Measurements from ENCODE around the gene CFAP119. TPM values are rescaled to one million over a fixed set of nuclear protein-coding genes. Genes with fewer than 3 reads are reported as not detected.

The CFAP119 gene
- total RNA-seq, 3 donors from 2014 or later (not counting 1 experiment from before 2014, with no cell fraction given): 3.4 to 5.1 (median 4.9) TPM

DNA sequence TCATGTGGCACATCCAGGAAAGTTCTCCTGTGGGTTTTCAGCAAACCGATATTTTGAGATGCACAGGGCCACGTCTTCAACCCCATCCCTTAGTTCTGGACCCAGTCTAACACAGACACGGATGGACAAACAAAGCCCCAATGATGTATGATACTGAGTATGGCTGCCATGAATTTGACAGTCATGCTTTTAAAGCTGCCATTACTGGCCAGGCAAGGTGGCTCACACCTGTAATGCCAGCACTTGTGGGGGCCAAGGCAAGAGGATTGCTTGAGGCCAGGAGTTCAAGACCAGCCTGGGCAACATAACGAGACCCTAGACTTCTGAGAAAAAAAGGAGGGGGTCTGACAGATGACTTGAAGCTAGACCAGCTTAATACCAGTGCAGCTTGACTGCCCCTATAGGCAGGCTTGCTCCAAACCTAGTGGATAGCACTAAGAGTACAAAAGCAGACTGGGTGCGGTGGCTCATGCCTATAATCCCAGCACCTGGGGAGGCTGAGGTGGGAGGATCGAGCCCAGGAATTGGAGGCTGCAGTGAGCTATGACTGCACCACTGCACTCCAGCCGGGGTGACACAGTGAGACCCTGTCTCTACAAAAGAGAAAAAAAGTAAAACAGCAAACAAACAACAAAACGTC is 35.9 kb upstream of the CFAP119 start:
- Mint-ChIP-seq H3K36me3 (no peaks in the 10 kb centered on the region), H3K27me3 (ENCODE audit: low read depth in 2 of 2) (no peaks in the 10 kb centered on the region), H3K4me3 (no peak overlapping the region), H3K4me1 (no peaks in the 10 kb centered on the region), H3K9me3 (no peaks in the 10 kb centered on the region), H3K27ac (no peak overlapping the region)
- intact Hi-C loops (cut with micrococcal nuclease): no loop called here
- TF ChIP-seq, protein P1, sequence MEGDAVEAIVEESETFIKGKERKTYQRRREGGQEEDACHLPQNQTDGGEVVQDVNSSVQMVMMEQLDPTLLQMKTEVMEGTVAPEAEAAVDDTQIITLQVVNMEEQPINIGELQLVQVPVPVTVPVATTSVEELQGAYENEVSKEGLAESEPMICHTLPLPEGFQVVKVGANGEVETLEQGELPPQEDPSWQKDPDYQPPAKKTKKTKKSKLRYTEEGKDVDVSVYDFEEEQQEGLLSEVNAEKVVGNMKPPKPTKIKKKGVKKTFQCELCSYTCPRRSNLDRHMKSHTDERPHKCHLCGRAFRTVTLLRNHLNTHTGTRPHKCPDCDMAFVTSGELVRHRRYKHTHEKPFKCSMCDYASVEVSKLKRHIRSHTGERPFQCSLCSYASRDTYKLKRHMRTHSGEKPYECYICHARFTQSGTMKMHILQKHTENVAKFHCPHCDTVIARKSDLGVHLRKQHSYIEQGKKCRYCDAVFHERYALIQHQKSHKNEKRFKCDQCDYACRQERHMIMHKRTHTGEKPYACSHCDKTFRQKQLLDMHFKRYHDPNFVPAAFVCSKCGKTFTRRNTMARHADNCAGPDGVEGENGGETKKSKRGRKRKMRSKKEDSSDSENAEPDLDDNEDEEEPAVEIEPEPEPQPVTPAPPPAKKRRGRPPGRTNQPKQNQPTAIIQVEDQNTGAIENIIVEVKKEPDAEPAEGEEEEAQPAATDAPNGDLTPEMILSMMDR (IDR thresholded peaks at IDR 0.05): no peak
- no peak for DNase-seq
- 88% methylated on average over 7 of the region's 8 CpGs for WGBS (ENCODE audit: insufficient coverage)
- Histone ChIP-seq H3K27me3 (ENCODE audit: control insufficient read depth, insufficient read depth, low read length) (no peaks in the 10 kb centered on the region), H3K27ac (ENCODE audit: low read length) (no peak overlapping the region), H3K9me3 (ENCODE audit: control insufficient read depth, insufficient read depth, low read length) (no peaks in the 10 kb centered on the region), H3K4me1 (ENCODE audit: control insufficient read depth, insufficient read depth, low read length) (no peaks in the 10 kb centered on the region), H3K4me3 (ENCODE audit: low read length) (no peak overlapping the region), H3K36me3 (ENCODE audit: control insufficient read depth, insufficient read depth, low read length) (no peaks in the 10 kb centered on the region)
- no peak for ATAC-seq

DNA sequence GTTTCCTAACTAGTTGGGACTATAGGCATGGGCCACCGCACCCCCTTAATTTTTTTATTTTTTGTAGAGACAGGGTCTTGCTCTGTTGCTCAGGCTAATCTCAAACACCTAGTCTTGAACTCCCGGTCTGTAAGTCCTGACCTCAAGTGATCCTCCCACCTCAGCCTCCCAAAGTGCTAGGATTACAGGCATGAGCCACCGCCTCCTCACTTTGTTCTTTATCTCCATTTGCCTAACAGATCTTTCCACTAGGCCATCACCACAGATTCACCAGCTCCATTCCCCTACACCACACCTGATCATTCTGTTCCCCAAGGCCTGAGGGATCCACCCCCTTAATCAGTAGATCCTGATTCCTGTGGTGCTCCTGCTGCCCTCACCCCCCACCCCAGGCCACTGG is 32.8 kb upstream of the CFAP119 start:
- no peak for ATAC-seq
- Mint-ChIP-seq H3K9me3 (no peaks in the 10 kb centered on the region), H3K27me3 (ENCODE audit: low read depth in 2 of 2) (no peaks in the 10 kb centered on the region), H3K27ac (no peak overlapping the region), H3K4me1 (no peaks in the 10 kb centered on the region), H3K4me3 (no peak overlapping the region), H3K36me3 (no peaks in the 10 kb centered on the region)
- TF ChIP-seq, protein P1 (IDR thresholded peaks at IDR 0.05): no peak
- Histone ChIP-seq H3K27me3 (ENCODE audit: control insufficient read depth, insufficient read depth, low read length) (no peaks in the 10 kb centered on the region), H3K4me1 (ENCODE audit: control insufficient read depth, insufficient read depth, low read length) (no peaks in the 10 kb centered on the region), H3K36me3 (ENCODE audit: control insufficient read depth, insufficient read depth, low read length) (no peaks in the 10 kb centered on the region), H3K9me3 (ENCODE audit: control insufficient read depth, insufficient read depth, low read length) (no peaks in the 10 kb centered on the region), H3K4me3 (ENCODE audit: low read length) (no peak overlapping the region), H3K27ac (ENCODE audit: low read length) (no peak overlapping the region)
- no peak for DNase-seq
- 93% methylated on average over 3 of the region's 3 CpGs for WGBS (ENCODE audit: insufficient coverage)
- intact Hi-C loops (cut with micrococcal nuclease): no loop called here

- H3K27me3 Mint-ChIP-seq (ENCODE audit: low read depth in 2 of 2): no peaks in the 10 kb centered on the region
- intact Hi-C loops (cut with micrococcal nuclease): no loop called here
- TF ChIP-seq, protein P1 (IDR thresholded peaks at IDR 0.05): no peak
- Histone ChIP-seq H3K27me3 (ENCODE audit: control insufficient read depth, insufficient read depth, low read length) (no peaks in the 10 kb centered on the region), H3K4me1 (ENCODE audit: control insufficient read depth, insufficient read depth, low read length) (no peaks in the 10 kb centered on the region), H3K9me3 (ENCODE audit: control insufficient read depth, insufficient read depth, low read length) (no peaks in the 10 kb centered on the region), H3K4me3 (ENCODE audit: low read length) (no peak overlapping the region), H3K27ac (ENCODE audit: low read length) (no peak overlapping the region), H3K36me3 (ENCODE audit: control insufficient read depth, insufficient read depth, low read length) (no peaks in the 10 kb centered on the region)
- no peak for ATAC-seq
- no peak overlapping the region for H3K4me3 Mint-ChIP-seq
- DNase-seq: no peak
- WGBS (ENCODE audit: insufficient coverage): 89% methylated on average over 7 of the region's 7 CpGs
- no peak overlapping the region for H3K27ac Mint-ChIP-seq
- H3K4me1 Mint-ChIP-seq: no peaks in the 10 kb centered on the region
- H3K36me3 Mint-ChIP-seq: no peaks in the 10 kb centered on the region
- H3K9me3 Mint-ChIP-seq: no peaks in the 10 kb centered on the region
Observed at GRCh38 chr16:30793508-30794069, 31.7 kb upstream of the CFAP119 start.
